Astrocyte (in vitro differentiated cells and primary cell): ENCODE measurements around the gene PADI6.

ENCODE experiments used
- CTCF ChIP-seq: IDR thresholded peaks from 2 replicates; pipeline ENCODE4 v1.5.1; 2011; ENCODE audit warnings: low read depth, mild to moderate bottlenecking, inconsistent platforms, low read length, moderate library complexity; ENCODE audit not compliant: insufficient read depth
- EZH2 ChIP-seq: IDR thresholded peaks from 2 replicates; pipeline ENCODE4 v1.6.1; 2012; ENCODE audit warnings: mild to moderate bottlenecking, low read length, inconsistent platforms; ENCODE audit not compliant: insufficient read depth

- no peak for TF ChIP-seq EZH2
- no peak for TF ChIP-seq CTCF
Observed at GRCh38 chr1:17422461-17422860, 50.5 kb downstream of the PADI6 start.
